GM21737 (cell line): Measurements from ENCODE around the gene ASTN2.

Experiments
- ATAC-seq: cut with Tn5 transposase; IDR thresholded peaks from one replicate; pipeline ENCODE4 v1.9.1; 2021; ENCODE audit warnings: mild to moderate bottlenecking, moderate library complexity; ENCODE audit not compliant: unreplicated experiment

ASTN2 gene

GRCh38 chr9:117414220-117414905, 494 bp downstream of the ASTN2 start:
- no peak for ATAC-seq

- no peak for ATAC-seq
Observed at GRCh38 chr9:117413346-117414219, 1.3 kb downstream of the ASTN2 start.

- ATAC-seq: no peak
Observed at GRCh38 chr9:117412841-117413240, 2.0 kb downstream of the ASTN2 start.

- ATAC-seq: no peak
Observed at GRCh38 chr9:117412006-117412715, 2.7 kb downstream of the ASTN2 start.

GRCh38 chr9:117411547-117411946, 3.3 kb downstream of the ASTN2 start:
- ATAC-seq: no peak

- no peak for ATAC-seq
Observed at GRCh38 chr9:117409321-117409720, 5.5 kb downstream of the ASTN2 start.

GRCh38 chr9:117407436-117408022, 7.3 kb downstream of the ASTN2 start:
- no peak for ATAC-seq

- ATAC-seq: no peak
Observed at GRCh38 chr9:117405950-117406705, 8.7 kb downstream of the ASTN2 start.

- no peak for ATAC-seq
Observed at GRCh38 chr9:117403848-117404247, 11.0 kb downstream of the ASTN2 start.

- no peak for ATAC-seq
Observed at GRCh38 chr9:117403403-117403811, 11.4 kb downstream of the ASTN2 start.

GRCh38 chr9:117400171-117400570, 14.7 kb downstream of the ASTN2 start:
- ATAC-seq: no peak

GRCh38 chr9:117395151-117395650, 19.7 kb downstream of the ASTN2 start:
- ATAC-seq: no peak

- no peak for ATAC-seq
Observed at GRCh38 chr9:117394655-117395054, 20.2 kb downstream of the ASTN2 start.

GRCh38 chr9:117392992-117393391, 21.9 kb downstream of the ASTN2 start:
- ATAC-seq: no peak

- no peak for ATAC-seq
Observed at GRCh38 chr9:117387422-117387821, 27.4 kb downstream of the ASTN2 start.

GRCh38 chr9:117379341-117379740, 35.5 kb downstream of the ASTN2 start:
- no peak for ATAC-seq

GRCh38 chr9:117377046-117377445, 37.8 kb downstream of the ASTN2 start:
- no peak for ATAC-seq

GRCh38 chr9:117375956-117376355, 38.9 kb downstream of the ASTN2 start:
- no peak for ATAC-seq

GRCh38 chr9:117374076-117374725, 40.7 kb downstream of the ASTN2 start:
- no peak for ATAC-seq
